Endothelial cell of umbilical vein (primary cell): ENCODE measurements around the gene SOX5. TPM values are rescaled to one million over a fixed set of nuclear protein-coding genes. Genes with fewer than 3 reads are reported as not detected.

Experiments used
- BruUV-seq: library from RNA; stranded (reverse); fragments of 400-500 nt; replicated peaks from 2 replicates; lab custom pipeline; 2021; lab: Mats Ljungman, UMichigan
- CTCF ChIA-PET: fragments of 300-600, 350-600 bp; sonication (Branson Sonifier 250); formaldehyde crosslinking; loops from one replicate; lab custom pipeline; 2021; ENCODE audit warnings: antibody characterized with exemption, inconsistent platforms; lab: Charles Lee
- POLR2A ChIA-PET: fragments of 300-600, 350-600 bp; sonication (Branson Sonifier 250); formaldehyde crosslinking; loops from one replicate; lab custom pipeline; 2021; ENCODE audit warnings: antibody characterized with exemption, inconsistent platforms; lab: Charles Lee
- DNase-seq: peaks from one replicate; pipeline ENCODE4 v3.0.0-alpha.2; 2011; ENCODE audit warnings: low read depth, low spot score
- FAIRE-seq: peaks from 2 replicates; lab custom pipeline; 2011; peaks lifted over from hg19 to GRCh38; lab: Jason Lieb, UNC
- H2AFZ ChIP-seq: 2 replicates; pipeline ENCODE4 v1.6.0; 2012; ENCODE audit warnings: low read depth, low read length, control low read depth, inconsistent platforms
- H3K27ac ChIP-seq: 2 replicates; pipeline ENCODE4 v1.5.1; 2011; ENCODE audit warnings: low read depth, mild to moderate bottlenecking, control low read depth, low read length, moderate library complexity; ENCODE audit not compliant: insufficient read depth
- H3K27me3 ChIP-seq, 2 experiments: 2 replicates each; pipeline versions ENCODE4 v1.6.0 to v1.6.1; 2011; ENCODE audit warnings: low read length in 2 of 2, mixed read lengths in 1 of 2; ENCODE audit not compliant: control insufficient read depth in 2 of 2, insufficient read depth in 2 of 2
- H3K36me3 ChIP-seq, 2 experiments: 2 replicates in 1 of 2; 3 replicates in 1 of 2; pipeline ENCODE4 v1.5.1; 2011; ENCODE audit warnings: low read length in 2 of 2, mild to moderate bottlenecking in 1 of 2, moderate library complexity in 1 of 2; ENCODE audit not compliant: control insufficient read depth in 2 of 2, insufficient read depth in 2 of 2; ENCODE audit errors: extremely low read depth in 1 of 2
- H3K4me1 ChIP-seq: 3 replicates; pipeline ENCODE4 v1.5.1; 2011; ENCODE audit warnings: mild to moderate bottlenecking, low read length; ENCODE audit not compliant: control insufficient read depth, insufficient read depth; ENCODE audit errors: extremely low read depth
- H3K4me2 ChIP-seq: 2 replicates; pipeline ENCODE4 v1.6.1; 2011; ENCODE audit warnings: low read length, control low read depth, mixed read lengths; ENCODE audit not compliant: insufficient read depth
- H3K4me3 ChIP-seq, 3 experiments: fragments of 200-600 bp in 1 of 3; sonication (generic), shearing (Covaris generic) in 1 of 3; replicated peaks in 1 of 3; 2 replicates each; pipeline ENCODE4 v1.5.1; 2011 to 2016; ENCODE audit warnings: control low read depth in 3 of 3, low read length in 3 of 3, mild to moderate bottlenecking in 2 of 3, inconsistent platforms in 1 of 3, low read depth in 1 of 3, moderate library complexity in 1 of 3; ENCODE audit not compliant: insufficient read depth in 1 of 3
- H3K79me2 ChIP-seq: 2 replicates; pipeline ENCODE4 v1.6.0; 2012; ENCODE audit warnings: low read length, inconsistent platforms; ENCODE audit not compliant: control insufficient read depth, insufficient read depth
- H3K9ac ChIP-seq: replicated peaks from 2 replicates; pipeline ENCODE3; 2011; ENCODE audit warnings: low read length, control low read depth; ENCODE audit not compliant: insufficient read depth; ENCODE audit errors: extremely low read depth
- H3K9me1 ChIP-seq: replicated peaks from 3 replicates; pipeline ENCODE4 v1.6.0; 2011; ENCODE audit warnings: mild to moderate bottlenecking, low read length; ENCODE audit not compliant: control insufficient read depth, insufficient read depth; ENCODE audit errors: extremely low read depth
- H3K9me3 ChIP-seq: replicated peaks from 2 replicates; pipeline ENCODE4 v1.5.1; 2012; ENCODE audit warnings: low read length, inconsistent platforms; ENCODE audit not compliant: control insufficient read depth, insufficient read depth
- H4K20me1 ChIP-seq: replicated peaks from 2 replicates; pipeline ENCODE3; 2011; ENCODE audit warnings: mild to moderate bottlenecking, low read length; ENCODE audit not compliant: control insufficient read depth, insufficient read depth; ENCODE audit errors: extremely low read depth
- CTCF ChIP-seq, 2 donors: IDR thresholded peaks; 1 replicate in 1 of 2; 2 replicates in 1 of 2; pipeline ENCODE4 v1.5.1; 2011; ENCODE audit warnings: low read length in 2 of 2, mild to moderate bottlenecking in 2 of 2, moderate library complexity in 2 of 2, control low read depth in 1 of 2, inconsistent platforms in 1 of 2, low read depth in 1 of 2; ENCODE audit not compliant: insufficient read depth in 1 of 2; ENCODE audit errors: extremely low read depth in 1 of 2
- FOS ChIP-seq: IDR thresholded peaks from 2 replicates; pipeline ENCODE4 v1.6.1; 2011; ENCODE audit warnings: mild to moderate bottlenecking, low read length, moderate library complexity, borderline replicate concordance; ENCODE audit not compliant: insufficient read depth
- JUN ChIP-seq: IDR thresholded peaks from 2 replicates; pipeline ENCODE4 v1.6.1; 2011; ENCODE audit warnings: borderline replicate concordance, low read depth; ENCODE audit not compliant: insufficient read length, insufficient read depth
- MAX ChIP-seq: IDR thresholded peaks from 2 replicates; pipeline ENCODE4 v1.6.1; 2011; ENCODE audit not compliant: insufficient read depth, insufficient read length
- MYC ChIP-seq: IDR thresholded peaks from one replicate; pipeline ENCODE4 v1.6.1; 2011; ENCODE audit warnings: mild to moderate bottlenecking, low read depth, low read length
- POLR2A ChIP-seq: IDR thresholded peaks from 2 replicates; pipeline ENCODE4 v1.6.1; 2012; ENCODE audit warnings: low read depth, mild to moderate bottlenecking, control low read depth, low read length
- POLR2AphosphoS5 ChIP-seq: IDR thresholded peaks from 2 replicates; pipeline ENCODE4 v1.6.1; 2012; ENCODE audit warnings: low read depth, mild to moderate bottlenecking, control low read depth, low read length, moderate library complexity; ENCODE audit not compliant: insufficient read depth
- dilution Hi-C: fragments of 300-500 bp; cut with MboI; formaldehyde crosslinking; loops from one replicate; pipeline ENCODE4 v1.15.0; 2019; ENCODE audit warnings: low sequenced_read_pairs; ENCODE audit not compliant: extremely low pct_ligation_motif_present
- intact Hi-C: fragments of 100-400 bp; cut with micrococcal nuclease; formaldehyde crosslinking; loops from one replicate; pipeline ENCODE4 v1.10.0; 2022
- polyA plus RNA-seq, 4 experiments: library from polyadenylated mRNA; depleted of rRNA in 3 of 4; stranded (reverse) in 3 of 4; unstranded in 1 of 4; fragments of >200 nt; gene quantifications; 2 replicates each; pipeline versions ENCODE4 v1.2.1 to v1.2.3, GENCODE V29; 2011 to 2012; ENCODE audit warnings: missing spikeins in 1 of 4
- total RNA-seq: library from RNA; stranded (reverse); gene quantifications from 2 replicates; pipeline ENCODE4 v1.2.3, GENCODE V29; 2021

SOX5 gene
- total and polyA plus RNA-seq, 2 donors (not counting 3 experiments of a cell fraction or from before 2014, with no cell fraction given) = 0.63 to 3.5 TPM

GRCh38 chr12:23757541-23757962 is 191.9 kb downstream of the SOX5 start:
- Histone ChIP-seq H3K9me1 (no peaks in the 10 kb centered on the region), H2AFZ (no peak overlapping the region), H3K4me1 (no peaks in the 10 kb centered on the region), H3K36me3 (no peaks in the 10 kb centered on the region), H3K79me2 (no peaks in the 10 kb centered on the region), H4K20me1 (no peaks in the 10 kb centered on the region), H3K9me3 (no peaks in the 10 kb centered on the region), H3K27me3 (no peaks in the 10 kb centered on the region), H3K27ac (no peak overlapping the region), H3K4me3 (no peak overlapping the region), H3K4me2 (no peak overlapping the region), H3K9ac (no peak overlapping the region)
- peak; percentile 28 for DNase-seq
- POLR2A ChIA-PET = no interaction called here
- dilution Hi-C loops (no loop called here), intact Hi-C loops (no loop called here)
- CTCF ChIA-PET = interaction anchor here (1.0 to 1.5 kb wide), 3 partner anchors 9 to 42 kb away, joined by 4 read pairs; no protein-coding TSS in a partner anchor
- TF ChIP-seq JUN = no peak
- no peak for TF ChIP-seq CTCF (IDR thresholded peaks at IDR 0.05; ENCODE audit: extremely low read depth in 1 of 2, insufficient read depth in 1 of 2, low read depth in 1 of 2, low read length in 2 of 2)
- TF ChIP-seq MAX = no peak
- TF ChIP-seq MYC = no peak
- no peak for TF ChIP-seq FOS
- TF ChIP-seq POLR2AphosphoS5 = no peak
- no peak for TF ChIP-seq POLR2A
- no TSS peak for BruUV-seq
- FAIRE-seq = no peak
